NB4 (cell line): Measurements from ENCODE around the gene ZNF362.

Source experiments
- DNase-seq: peaks from one replicate; pipeline ENCODE4 v3.0.0; 2010; ENCODE audit warnings: low read depth
- H3K4me3 ChIP-seq: one replicate; pipeline ENCODE4 v1.5.1; 2011; ENCODE audit warnings: mild to moderate bottlenecking, low read depth, low read length, moderate library complexity
- MYC ChIP-seq: IDR thresholded peaks from 2 replicates; pipeline ENCODE4 v1.6.1; 2011; ENCODE audit warnings: low read depth, low read length
- POLR2A ChIP-seq: IDR thresholded peaks from 2 replicates; pipeline ENCODE4 v1.6.1; 2011; ENCODE audit warnings: mild to moderate bottlenecking; ENCODE audit not compliant: insufficient read length; ENCODE audit errors: extremely low read depth
- TF ChIP-seq, protein P1 (sequence below): IDR thresholded peaks from 2 replicates; pipeline ENCODE4 v1.6.1; 2011; ENCODE audit warnings: low read depth, low read length
- TF ChIP-seq, protein P2 (sequence below): IDR thresholded peaks from one replicate; pipeline ENCODE4 v1.5.1; 2012; ENCODE audit warnings: low read depth, low read length

The ZNF362 gene

GRCh38 chr1:33270379-33270778 lies 14.1 kb downstream of the ZNF362 start:
- no peak for DNase-seq
- no peak for TF ChIP-seq MYC
- TF ChIP-seq, protein P1, sequence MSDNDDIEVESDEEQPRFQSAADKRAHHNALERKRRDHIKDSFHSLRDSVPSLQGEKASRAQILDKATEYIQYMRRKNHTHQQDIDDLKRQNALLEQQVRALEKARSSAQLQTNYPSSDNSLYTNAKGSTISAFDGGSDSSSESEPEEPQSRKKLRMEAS, result no peak
- TF ChIP-seq, protein P2, sequence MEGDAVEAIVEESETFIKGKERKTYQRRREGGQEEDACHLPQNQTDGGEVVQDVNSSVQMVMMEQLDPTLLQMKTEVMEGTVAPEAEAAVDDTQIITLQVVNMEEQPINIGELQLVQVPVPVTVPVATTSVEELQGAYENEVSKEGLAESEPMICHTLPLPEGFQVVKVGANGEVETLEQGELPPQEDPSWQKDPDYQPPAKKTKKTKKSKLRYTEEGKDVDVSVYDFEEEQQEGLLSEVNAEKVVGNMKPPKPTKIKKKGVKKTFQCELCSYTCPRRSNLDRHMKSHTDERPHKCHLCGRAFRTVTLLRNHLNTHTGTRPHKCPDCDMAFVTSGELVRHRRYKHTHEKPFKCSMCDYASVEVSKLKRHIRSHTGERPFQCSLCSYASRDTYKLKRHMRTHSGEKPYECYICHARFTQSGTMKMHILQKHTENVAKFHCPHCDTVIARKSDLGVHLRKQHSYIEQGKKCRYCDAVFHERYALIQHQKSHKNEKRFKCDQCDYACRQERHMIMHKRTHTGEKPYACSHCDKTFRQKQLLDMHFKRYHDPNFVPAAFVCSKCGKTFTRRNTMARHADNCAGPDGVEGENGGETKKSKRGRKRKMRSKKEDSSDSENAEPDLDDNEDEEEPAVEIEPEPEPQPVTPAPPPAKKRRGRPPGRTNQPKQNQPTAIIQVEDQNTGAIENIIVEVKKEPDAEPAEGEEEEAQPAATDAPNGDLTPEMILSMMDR, result no peak
- TF ChIP-seq POLR2A, result no peak
- no peak overlapping the region for H3K4me3 ChIP-seq

DNA sequence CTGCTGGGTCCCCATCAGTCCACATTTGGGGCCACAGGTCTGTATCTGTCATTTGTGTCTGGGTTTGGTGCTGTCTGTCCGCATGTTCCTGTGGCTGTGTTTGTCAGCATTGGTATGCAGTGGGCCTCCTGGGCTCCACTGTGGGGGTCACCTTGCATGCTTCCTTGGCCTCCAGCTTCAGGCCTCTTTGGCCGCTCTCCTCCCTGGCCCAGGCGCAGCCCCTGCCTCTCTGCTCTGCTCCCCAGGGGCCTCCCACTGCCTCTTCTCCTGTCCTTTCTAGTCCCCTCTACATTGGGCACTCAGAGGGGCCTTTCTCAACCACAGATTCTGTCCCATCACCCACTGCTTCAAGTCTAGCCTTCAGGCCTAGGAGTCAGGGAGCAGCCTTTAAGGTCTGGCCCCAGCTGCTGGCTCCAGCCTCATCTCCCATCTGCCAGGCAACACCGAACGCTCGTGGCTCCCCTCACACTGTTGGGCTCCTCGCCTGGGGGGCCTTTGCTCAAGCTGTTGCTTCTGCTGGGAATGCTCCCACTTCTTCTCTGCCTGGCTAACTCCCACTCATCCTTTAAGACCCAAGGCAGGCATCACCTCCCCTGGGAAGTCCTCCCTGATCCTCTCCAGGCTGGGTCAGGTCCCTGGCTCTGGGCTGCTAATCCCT lies 14.6 kb downstream of the ZNF362 start:
- DNase-seq, result no peak
- no peak overlapping the region for H3K4me3 ChIP-seq
- TF ChIP-seq, protein P2, result no peak
- TF ChIP-seq POLR2A (no peak), MYC (no peak)
- TF ChIP-seq, protein P1, result no peak

GRCh38 chr1:33271666-33272505 lies 15.6 kb downstream of the ZNF362 start:
- no peak for DNase-seq
- H3K4me3 ChIP-seq, result no peak overlapping the region
- TF ChIP-seq MYC (no peak), POLR2A (no peak)
- TF ChIP-seq, protein P1, result no peak
- TF ChIP-seq, protein P2, result no peak

GRCh38 chr1:33272509-33272908 lies 16.2 kb downstream of the ZNF362 start:
- no peak for DNase-seq
- TF ChIP-seq MYC (no peak), POLR2A (no peak)
- TF ChIP-seq, protein P1, result no peak
- TF ChIP-seq, protein P2, result no peak
- H3K4me3 ChIP-seq, result no peak overlapping the region

DNA sequence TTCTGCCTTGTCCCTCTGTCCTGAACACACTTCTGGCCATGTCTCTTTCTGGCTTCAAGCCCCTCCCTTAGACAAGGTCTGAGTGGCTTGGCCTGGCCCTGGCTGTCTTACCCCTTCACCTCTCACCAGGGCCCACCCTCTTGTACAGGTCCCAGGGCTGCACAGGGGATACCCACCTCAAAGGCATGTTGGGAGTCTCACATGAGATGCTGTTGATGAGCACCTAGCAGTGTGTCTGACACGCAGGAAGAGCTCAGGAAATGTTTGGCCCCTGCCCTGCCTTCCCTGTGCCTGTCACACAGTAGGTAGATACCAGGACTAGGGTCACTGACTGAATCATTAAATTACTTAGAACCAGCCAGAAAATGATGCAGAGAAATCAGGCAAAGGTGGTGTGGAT lies 16.6 kb downstream of the ZNF362 start:
- no peak for TF ChIP-seq MYC
- TF ChIP-seq, protein P2, result no peak
- H3K4me3 ChIP-seq, result no peak overlapping the region
- DNase-seq, result no peak
